A549 treated with Mapracorat at 1 μM for 4 hours (cell line): ENCODE data around the gene FAM120A. TPM values are rescaled to one million over a fixed set of nuclear protein-coding genes. Genes with fewer than 3 reads are reported as not detected.

Experiments used
- total RNA-seq: library from RNA; stranded (reverse); fragments of 200-300 nt; extraction: Qiagen RNA extraction; gene quantifications from 5 replicates; pipeline ENCODE4 v1.2.3, GENCODE V29; 2022

Gene FAM120A
- 66.1 to 77.7 TPM (median 73.5 TPM) in 5 replicates for total RNA-seq

GRCh38 chr9:93450945-93451815 is at the start of gene FAM120A:
FAM120A (plus strand) TSS chr9:93451685; CDS start chr9:93451916, 231 bp downstream.

GRCh38 chr9:93453047-93453914 is 1.8 kb downstream of the FAM120A start, which contains the start of gene FAM120AOS:
FAM120AOS (minus strand) TSS chr9:93453581; CDS start chr9:93452709, 872 bp downstream.

GRCh38 chr9:93576258-93577077 is 125.0 kb downstream of the FAM120A start, which contains the start of gene PHF2:
PHF2 (plus strand) TSS chr9:93576584; CDS start chr9:93576774, 190 bp downstream.

Other genes starting within 250 kb of the FAM120A start
- 44.6 to 50.5 TPM (median 48.5 TPM) in 5 replicates for gene FAM120AOS, start 1.9 kb downstream of the FAM120A start, total RNA-seq
- 13.8 to 16.9 TPM (median 16.2 TPM) in 5 replicates for gene PHF2, start 124.9 kb downstream of the FAM120A start, total RNA-seq